ENCODE measurements around the gene ERFE. TPM values are rescaled to one million over a fixed set of nuclear protein-coding genes. Genes with fewer than 3 reads are reported as not detected.
"Not testable (repeated sequence)": the region's sequence is repeated elsewhere in the genome, so short reads cannot be mapped to it uniquely, and the experiment has no call there.

The ERFE gene
- total and polyA plus RNA-seq, 2 of the 4 experiments (the other 2 are of a cell fraction), result 1.3 to 3.5 TPM

GRCh38 chr2:238171072-238171431 is 12.3 kb downstream of the ERFE start:
- H2AFZ ChIP-seq (replicated peaks; ENCODE audit: low read length, poor library complexity); H3K56ac ChIP-seq (ENCODE audit: extremely low read depth, insufficient read depth, low read length); H3K4me2 ChIP-seq (ENCODE audit: low read depth, low read length); ATAC-seq (ENCODE audit: low read depth); dilution Hi-C loops (cut with HindIII; ENCODE audit: low sequenced_read_pairs, unreplicated experiment); H4K5ac ChIP-seq (ENCODE audit: low read depth, low read length); CTCF ChIA-PET; H4K20me1 ChIP-seq (ENCODE audit: insufficient read depth, low read length); H2BK15ac ChIP-seq (ENCODE audit: low read depth, low read length); in situ Hi-C loops (cut with MboI; ENCODE audit: low sequenced_read_pairs); POLR2A ChIA-PET (ENCODE audit: unreplicated experiment); H3K9ac ChIP-seq (ENCODE audit: low read depth, low read length); H2AK9ac ChIP-seq (replicated peaks; ENCODE audit: low read depth, low read length, poor library complexity); H2BK20ac ChIP-seq (ENCODE audit: low read depth, low read length); H2AK5ac ChIP-seq (ENCODE audit: low read depth, low read length); H3K27me3 ChIP-seq (ENCODE audit: control insufficient read depth, insufficient read depth, low read length); H3K9me3 ChIP-seq (ENCODE audit: control insufficient read depth, insufficient read depth, low read length); BruUV-seq (replicated peaks); H3K4me3 ChIP-seq (ENCODE audit: insufficient read depth, low read depth, low read length); DNase-seq; H3K14ac ChIP-seq (replicated peaks; ENCODE audit: low read depth, low read length): not testable (repeated sequence)
- peak overlapping the region; percentile 100 for H2BK5ac ChIP-seq (ENCODE audit: low read depth, low read length, poor library complexity, severe bottlenecking)
- intact Hi-C loops (cut with micrococcal nuclease), result loop anchor here (10.0 kb wide), 1 partner anchor 176 kb away; no protein-coding TSS in a partner anchor
- H3K23ac ChIP-seq (ENCODE audit: low read depth, low read length), result peak overlapping the region; percentile 26; the same call in 1 of the 2 replicates
- H3K27ac ChIP-seq (ENCODE audit: insufficient read depth, low read length), result peak overlapping the region; percentile 97; the same call in 1 of the 2 replicates
- peak overlapping the region; percentile 90; the same call in 1 of the 2 replicates for H4K91ac ChIP-seq (ENCODE audit: insufficient read depth, low read depth, low read length)
- WGBS, 2 experiments (ENCODE audit: extremely low coverage in 2 of 2, insufficient read length in 1 of 2), result no CpG with 5 or more reads among the region's 5 CpGs
- peak overlapping the region; percentile 99; the same call in 1 of the 2 replicates for H3K4ac ChIP-seq (ENCODE audit: low read depth, low read length)
- H3K79me1 ChIP-seq (ENCODE audit: low read depth in 1 of 2, low read length in 2 of 2), result peaks cover 14 to 57% of the 10 kb centered on the region in 2 experiments; a peak in 3 of 4 replicates
- peak overlapping the region; percentile 97; the same call in 1 of the 2 replicates for H3K18ac ChIP-seq (ENCODE audit: low read depth, low read length)
- H3K9me1 ChIP-seq (ENCODE audit: insufficient read depth, low read length), result peaks cover 41% of the 10 kb centered on the region
- peak; percentile 62 for TF ChIP-seq CEBPB (IDR thresholded peaks at IDR 0.05; ENCODE audit: low read depth, low read length)
- H3K36me3 ChIP-seq (ENCODE audit: control insufficient read depth, insufficient read depth, low read length), result peaks cover 47% of the 10 kb centered on the region
- H2BK120ac ChIP-seq (ENCODE audit: low read depth, low read length), result peak overlapping the region; percentile 93
- peaks cover 31% of the 10 kb centered on the region for H3K4me1 ChIP-seq (ENCODE audit: control insufficient read depth, insufficient read depth, low read length)
- H4K8ac ChIP-seq (ENCODE audit: low read depth in 2 of 2, low read length in 2 of 2), result peak overlapping the region; percentile 33 to 69; a peak in 2 of 4 replicates

Measured in IMR-90 (cell line).